ENCODE measurements around the gene SLC22A23.

Gene SLC22A23

DNA sequence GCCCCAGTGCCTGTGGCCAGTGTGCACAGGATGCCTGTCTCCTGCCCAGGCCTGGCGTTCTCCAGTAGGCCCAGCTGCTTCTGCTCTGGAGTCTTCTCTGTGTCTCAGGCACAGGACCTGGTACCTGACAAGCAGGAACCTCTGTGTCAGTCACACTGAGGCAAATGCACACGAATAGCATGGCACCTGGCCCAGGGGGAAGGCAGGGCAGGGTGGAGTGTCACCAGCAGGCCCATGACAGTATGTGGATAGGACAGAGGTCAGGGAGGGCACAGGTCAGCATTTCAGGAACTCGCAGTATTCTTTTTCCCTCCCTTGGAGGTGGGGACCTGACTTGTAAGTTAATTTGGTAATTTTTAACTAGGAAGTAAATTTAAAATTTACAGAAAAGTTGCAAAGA, 192.5 kb downstream of the SLC22A23 start:
- no peak for TF ChIP-seq CEBPB (IDR thresholded peaks at IDR 0.05)
- no peak for TF ChIP-seq EP300 (IDR thresholded peaks at IDR 0.05; ENCODE audit: borderline replicate concordance)
- TF ChIP-seq RAD21 (IDR thresholded peaks at IDR 0.05; ENCODE audit: low read depth) = no peak
- TF ChIP-seq EGR1 (IDR thresholded peaks at IDR 0.05) = no peak

DNA sequence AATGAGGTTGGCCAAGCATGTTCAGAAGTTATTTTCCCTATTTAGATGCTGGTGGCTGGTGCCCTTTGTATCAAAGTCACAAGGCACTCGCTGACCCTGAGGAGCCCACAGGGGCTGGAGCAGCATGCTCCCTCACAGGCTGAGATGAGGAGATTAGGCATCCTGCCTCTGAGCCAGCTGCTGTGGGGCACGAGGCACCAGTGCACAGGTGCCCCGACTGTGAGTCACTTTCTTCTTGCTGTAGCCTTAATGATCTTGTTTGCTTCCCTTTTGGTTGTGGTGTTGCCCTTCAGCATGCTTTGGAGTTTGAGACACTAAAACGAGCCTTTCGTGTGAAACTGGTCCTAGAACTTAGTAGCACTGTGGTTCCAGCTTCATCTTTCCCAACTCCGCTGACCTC, 193.8 kb downstream of the SLC22A23 start:
- TF ChIP-seq EGR1 (IDR thresholded peaks at IDR 0.05) = no peak
- no peak for TF ChIP-seq CEBPB (IDR thresholded peaks at IDR 0.05)
- TF ChIP-seq EP300 (IDR thresholded peaks at IDR 0.05; ENCODE audit: borderline replicate concordance) = no peak
- no peak for TF ChIP-seq YY1 (IDR thresholded peaks at IDR 0.05; ENCODE audit: low read depth)
- TF ChIP-seq, protein P1, sequence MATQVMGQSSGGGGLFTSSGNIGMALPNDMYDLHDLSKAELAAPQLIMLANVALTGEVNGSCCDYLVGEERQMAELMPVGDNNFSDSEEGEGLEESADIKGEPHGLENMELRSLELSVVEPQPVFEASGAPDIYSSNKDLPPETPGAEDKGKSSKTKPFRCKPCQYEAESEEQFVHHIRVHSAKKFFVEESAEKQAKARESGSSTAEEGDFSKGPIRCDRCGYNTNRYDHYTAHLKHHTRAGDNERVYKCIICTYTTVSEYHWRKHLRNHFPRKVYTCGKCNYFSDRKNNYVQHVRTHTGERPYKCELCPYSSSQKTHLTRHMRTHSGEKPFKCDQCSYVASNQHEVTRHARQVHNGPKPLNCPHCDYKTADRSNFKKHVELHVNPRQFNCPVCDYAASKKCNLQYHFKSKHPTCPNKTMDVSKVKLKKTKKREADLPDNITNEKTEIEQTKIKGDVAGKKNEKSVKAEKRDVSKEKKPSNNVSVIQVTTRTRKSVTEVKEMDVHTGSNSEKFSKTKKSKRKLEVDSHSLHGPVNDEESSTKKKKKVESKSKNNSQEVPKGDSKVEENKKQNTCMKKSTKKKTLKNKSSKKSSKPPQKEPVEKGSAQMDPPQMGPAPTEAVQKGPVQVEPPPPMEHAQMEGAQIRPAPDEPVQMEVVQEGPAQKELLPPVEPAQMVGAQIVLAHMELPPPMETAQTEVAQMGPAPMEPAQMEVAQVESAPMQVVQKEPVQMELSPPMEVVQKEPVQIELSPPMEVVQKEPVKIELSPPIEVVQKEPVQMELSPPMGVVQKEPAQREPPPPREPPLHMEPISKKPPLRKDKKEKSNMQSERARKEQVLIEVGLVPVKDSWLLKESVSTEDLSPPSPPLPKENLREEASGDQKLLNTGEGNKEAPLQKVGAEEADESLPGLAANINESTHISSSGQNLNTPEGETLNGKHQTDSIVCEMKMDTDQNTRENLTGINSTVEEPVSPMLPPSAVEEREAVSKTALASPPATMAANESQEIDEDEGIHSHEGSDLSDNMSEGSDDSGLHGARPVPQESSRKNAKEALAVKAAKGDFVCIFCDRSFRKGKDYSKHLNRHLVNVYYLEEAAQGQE (IDR thresholded peaks at IDR 0.05; ENCODE audit: low read depth) = no peak
- TF ChIP-seq CREB1 (IDR thresholded peaks at IDR 0.05; ENCODE audit: low read depth) = no peak
- TF ChIP-seq TCF12 (IDR thresholded peaks at IDR 0.05; ENCODE audit: low read depth) = no peak
- no peak for TF ChIP-seq FOXM1 (IDR thresholded peaks at IDR 0.05; ENCODE audit: borderline replicate concordance, low read depth)

DNA sequence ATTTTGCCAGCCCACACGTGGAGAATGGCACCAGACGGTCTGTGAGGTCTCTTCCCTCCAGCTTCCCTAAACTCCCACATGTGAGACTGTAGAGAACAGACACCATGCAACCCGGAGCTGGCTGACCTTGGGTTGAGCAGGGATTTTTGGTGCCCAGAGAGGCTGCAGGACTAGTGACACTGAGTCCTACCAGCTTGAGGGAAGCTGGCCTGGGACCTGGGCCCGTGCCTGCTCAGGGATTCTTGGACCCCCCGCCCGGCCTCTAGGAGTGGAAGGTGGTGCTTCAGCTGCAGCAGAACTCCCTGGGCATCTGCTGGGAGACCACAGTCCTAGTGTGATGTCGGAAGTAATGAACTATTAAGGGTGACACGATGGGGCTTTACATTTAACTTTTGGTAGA, 194.9 kb downstream of the SLC22A23 start:
- TF ChIP-seq TCF12 (IDR thresholded peaks at IDR 0.05; ENCODE audit: low read depth) (no peak), CREB1 (IDR thresholded peaks at IDR 0.05; ENCODE audit: low read depth) (no peak), EP300 (IDR thresholded peaks at IDR 0.05; ENCODE audit: borderline replicate concordance) (no peak), EGR1 (IDR thresholded peaks at IDR 0.05) (no peak), TEAD4 (IDR thresholded peaks at IDR 0.05) (no peak), TAF1 (IDR thresholded peaks at IDR 0.05; ENCODE audit: low read depth) (no peak), FOXM1 (IDR thresholded peaks at IDR 0.05; ENCODE audit: borderline replicate concordance, low read depth) (no peak), NFIC (IDR thresholded peaks at IDR 0.05) (no peak), RAD21 (IDR thresholded peaks at IDR 0.05; ENCODE audit: low read depth) (no peak), ZBTB7A (IDR thresholded peaks at IDR 0.05; ENCODE audit: low read depth) (no peak), CEBPB (IDR thresholded peaks at IDR 0.05) (no peak), YY1 (IDR thresholded peaks at IDR 0.05; ENCODE audit: low read depth) (no peak)
- TF ChIP-seq, protein P1 (IDR thresholded peaks at IDR 0.05; ENCODE audit: low read depth) = no peak
- TF ChIP-seq, protein P2, sequence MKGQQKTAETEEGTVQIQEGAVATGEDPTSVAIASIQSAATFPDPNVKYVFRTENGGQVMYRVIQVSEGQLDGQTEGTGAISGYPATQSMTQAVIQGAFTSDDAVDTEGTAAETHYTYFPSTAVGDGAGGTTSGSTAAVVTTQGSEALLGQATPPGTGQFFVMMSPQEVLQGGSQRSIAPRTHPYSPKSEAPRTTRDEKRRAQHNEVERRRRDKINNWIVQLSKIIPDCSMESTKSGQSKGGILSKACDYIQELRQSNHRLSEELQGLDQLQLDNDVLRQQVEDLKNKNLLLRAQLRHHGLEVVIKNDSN (IDR thresholded peaks at IDR 0.05) = no peak
- TF ChIP-seq, protein P3, sequence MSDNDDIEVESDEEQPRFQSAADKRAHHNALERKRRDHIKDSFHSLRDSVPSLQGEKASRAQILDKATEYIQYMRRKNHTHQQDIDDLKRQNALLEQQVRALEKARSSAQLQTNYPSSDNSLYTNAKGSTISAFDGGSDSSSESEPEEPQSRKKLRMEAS (IDR thresholded peaks at IDR 0.05) = no peak

DNA sequence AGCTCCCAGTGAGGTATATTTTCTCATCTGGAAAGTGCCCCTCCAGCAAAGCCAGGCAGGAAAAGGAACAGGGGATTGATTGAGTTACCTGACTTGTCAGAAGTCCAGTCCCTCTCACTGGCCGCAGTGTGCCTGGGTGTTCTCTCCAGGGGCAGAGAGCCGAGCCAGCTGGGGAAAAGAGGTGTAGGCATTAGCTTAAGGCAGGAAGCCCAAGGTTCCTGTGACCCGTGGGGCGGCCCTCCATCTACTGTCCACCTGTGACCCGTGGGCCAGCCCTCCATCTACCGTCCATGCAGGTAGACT, 195.4 kb downstream of the SLC22A23 start:
- TF ChIP-seq NFIC (IDR thresholded peaks at IDR 0.05) (no peak), ZBTB7A (IDR thresholded peaks at IDR 0.05; ENCODE audit: low read depth) (no peak), FOXM1 (IDR thresholded peaks at IDR 0.05; ENCODE audit: borderline replicate concordance, low read depth) (no peak), CREB1 (IDR thresholded peaks at IDR 0.05; ENCODE audit: low read depth) (no peak), TCF12 (IDR thresholded peaks at IDR 0.05; ENCODE audit: low read depth) (no peak), RAD21 (IDR thresholded peaks at IDR 0.05; ENCODE audit: low read depth) (no peak), TEAD4 (IDR thresholded peaks at IDR 0.05) (no peak), YY1 (IDR thresholded peaks at IDR 0.05; ENCODE audit: low read depth) (no peak), CEBPB (IDR thresholded peaks at IDR 0.05) (no peak), EGR1 (IDR thresholded peaks at IDR 0.05) (no peak), EP300 (IDR thresholded peaks at IDR 0.05; ENCODE audit: borderline replicate concordance) (no peak), TAF1 (IDR thresholded peaks at IDR 0.05; ENCODE audit: low read depth) (no peak)
- TF ChIP-seq, protein P3 (IDR thresholded peaks at IDR 0.05) = no peak
- TF ChIP-seq, protein P1 (IDR thresholded peaks at IDR 0.05; ENCODE audit: low read depth) = no peak
- TF ChIP-seq, protein P2 (IDR thresholded peaks at IDR 0.05) = no peak
